Measurements from ENCODE around the gene EIF4ENIF1.

GRCh38 chr22:31398231-31398630 is 91.4 kb downstream of the EIF4ENIF1 start:
- TF ChIP-seq CTCF (IDR thresholded peaks at IDR 0.05) (no peak), EP300 (IDR thresholded peaks at IDR 0.05) (no peak)
